ENCODE data around the gene CDPF1. TPM values are rescaled to one million over a fixed set of nuclear protein-coding genes. Genes with fewer than 3 reads are reported as not detected.

The CDPF1 gene
- total and polyA plus RNA-seq, 2 of the 13 experiments (the other 11 are each of a cell fraction or from before 2014, with no cell fraction given), result 5.2 to 8.1 TPM

GRCh38 chr22:46209262-46209661 is 40.8 kb downstream of the CDPF1 start:
- Histone ChIP-seq H3K4me2 (ENCODE audit: low read depth, low read length) (no peak overlapping the region), H3K9ac (ENCODE audit: insufficient read depth, low read depth, low read length) (no peak overlapping the region), H3K4me1 (ENCODE audit: insufficient read depth, low read length) (no peaks in the 10 kb centered on the region), H3K4me3 (replicated peaks in 1 of 3; ENCODE audit: insufficient read depth in 1 of 3, low read depth in 2 of 3, low read length in 3 of 3) (no peak overlapping the region), H3K27me3 (ENCODE audit: control insufficient read depth in 1 of 2, insufficient read depth in 2 of 2, low read length in 2 of 2) (no peaks in the 10 kb centered on the region), H3K27ac (ENCODE audit: extremely low read length, insufficient read depth, low read length) (no peak overlapping the region), H3K79me2 (ENCODE audit: insufficient read depth, low read length) (no peaks in the 10 kb centered on the region), H3K36me3 (replicated peaks in 1 of 2; ENCODE audit: control insufficient read depth in 1 of 2, insufficient read depth in 2 of 2, low read length in 2 of 2) (peaks cover 3 to 45% of the 10 kb centered on the region in 2 experiments), H4K20me1 (ENCODE audit: insufficient read depth, low read length) (no peaks in the 10 kb centered on the region), H3K9me3 (ENCODE audit: low read length) (peaks cover 18% of the 10 kb centered on the region), H2AFZ (ENCODE audit: low read length) (no peak overlapping the region)
- no TSS peak for BruUV-seq (replicated peaks)
- no peak for ATAC-seq
- ChIA-PET CTCF (ENCODE audit: low intra/inter-chr PET ratio, low total read pairs) (no interaction called here), POLR2A (no interaction called here)
- TF ChIP-seq DZIP1 (CRISPR knock-in tag; IDR thresholded peaks at IDR 0.05) (no peak), E2F2 (CRISPR knock-in tag; IDR thresholded peaks at IDR 0.05; ENCODE audit: borderline replicate concordance) (no peak), ZFP36 (IDR thresholded peaks at IDR 0.05; ENCODE audit: borderline replicate concordance, low read depth, low read length, partially characterized antibody) (no peak), HNF1A (IDR thresholded peaks at IDR 0.05; ENCODE audit: low read depth) (no peak), HNF1A (CRISPR knock-in tag; IDR thresholded peaks at IDR 0.05; ENCODE audit: borderline replicate concordance) (no peak), E2F5 (CRISPR knock-in tag; conservative IDR thresholded peaks at IDR 0.05) (no peak), PAXIP1 (CRISPR knock-in tag; conservative IDR thresholded peaks at IDR 0.05) (no peak)
- intact Hi-C loops (cut with micrococcal nuclease; ENCODE audit: unreplicated experiment) (no loop called here), in situ Hi-C loops (cut with HindIII; ENCODE audit: extremely low pct_ligation_motif_present, low pct_unique_long_range_greater_than_20kb) (no loop called here)
- no peak for FAIRE-seq
- no peak for DNase-seq (ENCODE audit: low spot score)
- 98% methylated on average over 1 of the region's 1 CpG for WGBS (ENCODE audit: low lambda C conversion rate)

Measured in HepG2 (cell line).